HG03064 (cell line): ENCODE results near the gene ARMC10.
A peak's percentile ranks its signal among the peaks of the same experiment; 100 is the strongest.
"Not testable (repeated sequence)": the region's sequence is repeated elsewhere in the genome, so short reads cannot be mapped to it uniquely, and the experiment has no call there.

Source experiments
- ATAC-seq: cut with Tn5 transposase; IDR thresholded peaks from one replicate; pipeline ENCODE4 v1.9.1; 2021; ENCODE audit warnings: low read depth; ENCODE audit not compliant: unreplicated experiment

Gene ARMC10

GRCh38 chr7:103074519-103075336 is at the start of gene ARMC10, which contains the start of gene FBXL13:
ARMC10 (plus strand) TSS chr7:103075140; CDS start chr7:103075273, 133 bp downstream.
FBXL13 (minus strand) TSS chr7:103074796.
- ATAC-seq, result peak; percentile 91

DNA sequence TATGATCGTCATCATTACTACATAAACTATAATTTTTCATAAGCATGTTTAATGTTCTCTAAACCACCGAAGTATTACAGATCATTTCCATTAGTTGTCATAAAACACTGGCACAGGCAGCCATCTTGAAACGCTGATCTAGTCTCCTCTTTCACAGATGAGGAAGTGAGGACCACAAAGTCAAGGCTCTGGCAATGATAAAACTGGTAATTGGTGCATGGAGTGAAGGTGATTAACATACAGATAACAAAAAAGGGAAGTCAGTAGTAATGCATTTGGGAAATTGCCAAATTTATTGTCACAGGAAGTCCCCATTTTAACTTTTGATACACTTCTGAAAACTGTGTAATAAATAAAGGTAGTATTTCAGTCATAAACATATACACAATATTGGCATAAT is 49.6 kb upstream of the ARMC10 start:
- ATAC-seq, result no peak

DNA sequence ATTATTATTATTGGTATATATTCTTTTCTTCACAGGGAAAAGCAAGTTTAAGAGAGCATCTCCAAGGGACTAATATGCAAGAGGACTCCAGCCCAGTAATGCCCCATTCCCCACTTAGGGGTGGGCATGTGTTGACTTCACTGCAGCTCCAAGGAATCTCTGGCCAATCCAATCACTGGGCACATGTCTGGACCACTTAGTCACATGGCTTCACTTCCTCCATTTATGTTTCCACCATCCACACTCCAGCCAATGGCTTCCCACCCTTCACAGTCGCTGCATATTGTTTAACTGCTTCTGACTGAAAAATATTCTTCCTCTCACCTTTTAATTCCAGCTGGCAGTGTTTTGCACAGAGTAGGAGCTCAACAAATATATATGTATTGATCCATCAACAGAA is 43.9 kb upstream of the ARMC10 start:
- ATAC-seq, result no peak

GRCh38 chr7:103031781-103032180 is 43.2 kb upstream of the ARMC10 start:
- ATAC-seq, result no peak

DNA sequence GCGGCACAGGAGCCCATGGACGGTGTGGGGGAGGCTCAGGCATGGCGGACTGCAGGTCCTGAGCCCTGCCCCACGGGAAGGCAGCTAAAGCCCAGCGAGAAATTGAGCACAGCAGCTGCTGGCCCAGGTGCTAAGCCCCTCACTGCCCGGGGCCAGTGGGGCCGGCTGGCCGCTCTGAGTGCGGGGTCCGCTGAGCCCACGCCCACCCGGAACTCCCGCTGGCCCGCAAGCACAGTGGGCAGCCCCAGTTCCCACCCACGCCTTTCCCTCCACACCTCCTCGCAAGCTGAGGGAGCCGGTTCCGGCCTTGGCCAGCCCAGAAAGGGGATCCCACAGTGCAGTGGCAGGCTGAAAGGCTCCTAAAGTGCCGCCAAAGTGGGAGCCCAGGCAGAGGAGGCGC is 40.6 kb upstream of the ARMC10 start:
- not testable (repeated sequence) for ATAC-seq

GRCh38 chr7:103037476-103037822 is 37.5 kb upstream of the ARMC10 start:
- no peak for ATAC-seq

- ATAC-seq, result not testable (repeated sequence)
These were observed 36.9 kb upstream of the ARMC10 start for GRCh38 chr7:103037823-103038739.

DNA sequence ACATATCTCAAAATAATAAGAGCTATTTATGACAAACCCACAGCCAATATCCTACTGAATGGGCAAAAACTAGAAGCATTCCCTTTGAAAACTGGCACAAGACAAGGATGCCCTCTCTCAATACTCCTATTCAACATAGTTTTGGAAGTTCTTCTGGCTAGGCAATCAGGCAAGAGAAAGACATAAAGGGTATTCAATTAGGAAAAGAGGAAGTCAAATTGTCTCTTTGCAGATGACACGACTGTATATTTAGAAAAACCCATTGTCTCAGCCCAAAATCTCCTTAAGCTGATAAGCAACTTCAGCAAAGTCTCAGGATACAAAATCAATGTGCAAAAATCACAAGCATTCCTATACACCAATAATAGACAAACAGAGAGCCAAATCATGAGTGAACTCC is 33.1 kb upstream of the ARMC10 start:
- ATAC-seq, result not testable (repeated sequence)

GRCh38 chr7:103048833-103049232 is 26.1 kb upstream of the ARMC10 start:
- no peak for ATAC-seq

DNA sequence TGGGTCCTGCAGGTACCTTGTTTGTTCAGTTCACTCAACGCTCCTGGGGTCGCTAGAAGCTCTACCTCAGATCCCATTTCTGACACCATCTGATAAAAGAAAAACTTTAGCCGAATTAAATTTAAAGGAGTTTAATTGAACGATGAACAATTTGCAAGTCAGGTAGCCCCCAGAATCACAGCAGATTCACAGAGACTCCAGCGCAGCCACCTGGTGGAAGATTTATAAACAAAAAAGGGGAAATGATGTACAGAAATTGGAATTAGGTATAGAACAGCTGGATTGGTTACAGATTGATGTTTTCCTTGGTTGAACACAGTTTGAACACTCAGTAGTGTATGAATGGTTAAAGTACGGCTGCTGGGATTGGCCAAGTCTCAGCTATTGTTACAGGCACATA is 23.4 kb upstream of the ARMC10 start:
- ATAC-seq, result no peak

DNA sequence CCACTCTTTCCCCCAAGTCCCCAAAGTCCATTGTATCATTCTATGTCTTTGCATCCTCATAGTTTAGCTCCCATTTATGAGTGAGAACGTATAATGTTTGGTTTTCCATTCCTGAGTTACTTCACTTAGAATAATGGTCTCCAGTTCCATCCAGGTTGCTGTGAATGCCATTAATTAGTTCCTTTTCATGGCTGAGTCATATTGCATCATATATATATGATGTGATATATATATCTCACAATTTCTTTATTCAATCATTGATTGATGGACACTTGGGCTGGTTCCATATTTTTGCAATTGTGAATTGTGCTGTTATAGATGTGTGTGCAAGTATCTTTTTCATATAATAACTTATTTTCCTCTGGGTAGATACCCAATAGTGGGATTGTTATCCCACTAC is 18.9 kb upstream of the ARMC10 start:
- not testable (repeated sequence) for ATAC-seq

- no peak for ATAC-seq
These were observed 16.8 kb upstream of the ARMC10 start for GRCh38 chr7:103058122-103058521.

GRCh38 chr7:103059471-103059870 is 15.5 kb upstream of the ARMC10 start:
- ATAC-seq, result no peak

- no peak for ATAC-seq
These were observed 11.0 kb upstream of the ARMC10 start for GRCh38 chr7:103063895-103064294.

DNA sequence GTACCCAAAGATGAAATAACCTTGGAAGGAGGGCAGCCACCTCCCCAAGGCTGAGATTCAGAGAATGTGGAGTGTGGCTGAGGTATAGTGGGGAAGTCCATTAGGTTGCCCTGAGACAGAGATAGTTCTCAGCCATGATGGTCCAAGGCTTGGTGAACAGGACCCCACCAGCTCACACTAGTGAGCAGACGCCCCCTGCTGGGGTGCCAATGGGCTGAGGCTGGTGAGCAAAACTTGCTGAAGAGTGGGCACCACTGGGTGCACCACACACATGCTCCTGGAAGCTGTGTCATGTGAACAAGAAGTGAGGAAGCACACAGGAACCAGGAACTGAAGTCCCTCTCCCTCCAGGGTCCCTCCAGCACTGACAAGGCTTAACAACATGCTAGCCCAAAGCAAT is 9.3 kb upstream of the ARMC10 start:
- no peak for ATAC-seq

DNA sequence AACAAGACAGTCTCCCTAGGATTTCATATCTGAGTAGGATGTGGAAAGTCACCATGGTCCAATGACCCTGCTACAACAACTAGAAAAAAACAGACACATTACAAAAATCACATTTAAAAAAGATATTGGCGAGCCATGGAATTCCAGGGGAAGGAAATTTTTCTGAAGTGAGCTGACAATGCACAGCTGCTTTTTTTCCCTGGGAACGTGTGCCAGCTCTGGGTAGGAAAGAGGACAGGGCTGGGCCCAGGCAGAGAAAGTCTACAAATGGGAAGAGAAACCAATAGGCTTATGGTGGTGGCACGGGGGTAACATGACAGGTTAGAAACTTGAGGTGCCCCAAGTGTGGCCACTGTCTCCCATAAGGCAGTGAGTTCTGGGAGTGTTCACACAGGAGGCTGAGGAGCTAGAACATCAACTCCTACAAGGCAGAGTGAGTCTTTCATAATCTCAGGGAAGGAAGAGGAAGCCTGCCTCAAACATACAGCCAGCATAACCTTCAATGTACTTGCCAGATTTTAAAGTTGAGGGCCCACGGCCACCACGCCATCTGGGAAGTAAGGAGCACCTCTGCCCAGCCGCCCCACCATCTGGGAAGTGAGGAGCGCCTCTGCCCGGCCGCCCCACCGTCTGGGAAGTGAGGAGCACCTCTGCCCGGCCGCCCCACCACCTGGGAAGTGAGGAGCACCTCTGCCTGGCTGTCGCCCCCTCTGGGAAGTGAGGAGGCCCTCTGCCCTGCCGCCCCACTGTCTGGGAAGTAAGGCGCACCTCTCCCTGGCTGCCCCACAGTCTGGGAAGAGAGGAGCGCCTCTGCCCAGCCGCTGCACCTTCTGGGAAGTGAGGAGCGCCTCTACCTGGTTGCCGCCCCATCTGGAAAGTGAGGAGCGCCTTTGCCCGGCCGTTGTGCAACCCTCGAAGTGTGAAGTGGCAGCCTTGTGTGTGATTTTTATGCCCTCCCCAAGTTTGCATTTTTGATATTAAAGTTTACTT is 6.2 kb upstream of the ARMC10 start:
- no peak for ATAC-seq

GRCh38 chr7:103071000-103071399 is 3.9 kb upstream of the ARMC10 start:
- ATAC-seq, result no peak

- ATAC-seq, result no peak
These were observed 886 bp upstream of the ARMC10 start for GRCh38 chr7:103073989-103074518.

DNA sequence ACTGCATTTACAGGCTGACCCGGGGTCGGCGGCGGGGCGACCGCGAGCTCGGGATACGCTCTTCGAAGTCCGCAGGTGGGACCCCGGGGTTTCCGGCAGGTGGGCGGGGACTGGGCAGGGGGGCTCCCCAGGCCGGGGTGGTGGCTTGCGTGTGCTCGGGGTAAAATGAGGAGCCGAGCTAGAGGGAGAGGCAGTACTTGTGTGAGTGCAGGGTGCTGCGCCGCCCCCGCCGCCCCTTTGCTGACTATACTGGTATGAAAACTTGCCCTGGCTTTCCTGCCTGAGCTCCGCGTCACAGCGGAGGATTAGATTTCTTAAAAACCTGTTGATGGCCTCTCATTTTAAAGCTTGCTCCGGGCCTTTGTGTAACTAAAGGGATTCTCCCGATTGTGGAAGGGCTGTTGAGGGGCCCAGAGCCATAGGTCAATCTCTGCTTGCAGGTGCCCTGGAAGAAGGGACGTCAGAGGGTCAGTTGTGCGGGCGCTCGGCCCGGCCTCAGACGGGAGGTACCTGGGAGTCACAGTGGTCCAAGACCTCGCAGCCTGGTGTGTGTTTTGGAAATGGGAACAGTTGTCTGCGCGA is 488 bp downstream of the ARMC10 start:
- ATAC-seq, result peak; percentile 48

GRCh38 chr7:103076764-103077163 is 1.8 kb downstream of the ARMC10 start:
- no peak for ATAC-seq
